NCI-H510A treated with DMSO at 0.1 percent for 48 hours (cell line): ENCODE data around the gene MMP11.
"Not testable (repeated sequence)": the region's sequence is repeated elsewhere in the genome, so short reads cannot be mapped to it uniquely, and the experiment has no call there.

Experiments
- DNase-seq: peaks from one replicate; lab custom pipeline; 2025; lab: John Stamatoyannopoulos, UW

Gene MMP11

GRCh38 chr22:23772649-23773473, at the start of gene MMP11:
Gene MMP11, plus strand, starts transcription at chr22:23772849. Its CDS starts 22 bp downstream, at chr22:23772871.
- DNase-seq = peak; percentile 20

GRCh38 chr22:23728108-23728507, 44.5 kb upstream of the MMP11 start:
- not testable (repeated sequence) for DNase-seq

- no peak for DNase-seq
Measured at GRCh38 chr22:23737696-23738095, 35.0 kb upstream of the MMP11 start.

- DNase-seq = no peak
Measured at GRCh38 chr22:23742505-23743264, 30.0 kb upstream of the MMP11 start.

- DNase-seq = no peak
Measured at GRCh38 chr22:23743303-23743705, 29.3 kb upstream of the MMP11 start.

GRCh38 chr22:23744001-23744400, 28.6 kb upstream of the MMP11 start:
- DNase-seq = no peak

- no peak for DNase-seq
Measured at GRCh38 chr22:23744485-23744884, 28.2 kb upstream of the MMP11 start.

- peak; percentile 8 for DNase-seq
Measured at GRCh38 chr22:23745791-23746190, 26.9 kb upstream of the MMP11 start.

GRCh38 chr22:23749841-23750301, 22.8 kb upstream of the MMP11 start:
- peak; percentile 29 for DNase-seq

GRCh38 chr22:23750367-23750713, 22.3 kb upstream of the MMP11 start:
- DNase-seq = no peak

- peak; percentile 79 for DNase-seq
Measured at GRCh38 chr22:23750714-23751440, 21.8 kb upstream of the MMP11 start, which contains the start of gene ZNF70. Gene ZNF70, minus strand, starts transcription at chr22:23751112. Its CDS starts 5,972 bp downstream, at chr22:23745140.

- peak; percentile 13 for DNase-seq
Measured at GRCh38 chr22:23751441-23751996, 21.1 kb upstream of the MMP11 start.

- DNase-seq = no peak
Measured at GRCh38 chr22:23752090-23752691, 20.5 kb upstream of the MMP11 start.

- no peak for DNase-seq
Measured at GRCh38 chr22:23752750-23753149, 19.9 kb upstream of the MMP11 start.

GRCh38 chr22:23753385-23753784, 19.3 kb upstream of the MMP11 start:
- no peak for DNase-seq

- no peak for DNase-seq
Measured at GRCh38 chr22:23754220-23754919, 18.3 kb upstream of the MMP11 start, which contains the start of gene VPREB3. Gene VPREB3, minus strand, starts transcription at chr22:23754425. Its CDS starts 62 bp downstream, at chr22:23754363.

- DNase-seq = no peak
Measured at GRCh38 chr22:23754980-23755636, 17.5 kb upstream of the MMP11 start.

GRCh38 chr22:23755711-23756110, 16.9 kb upstream of the MMP11 start:
- DNase-seq = no peak

- DNase-seq = no peak
Measured at GRCh38 chr22:23756891-23757290, 15.8 kb upstream of the MMP11 start.

GRCh38 chr22:23759566-23759965, 13.1 kb upstream of the MMP11 start:
- no peak for DNase-seq
